Measurements from ENCODE around the gene RTN4RL2.

- no peak for TF ChIP-seq CTCF (IDR thresholded peaks at IDR 0.05)
- TF ChIP-seq POLR2A (IDR thresholded peaks at IDR 0.05): no peak
These were observed 15.3 kb downstream of the RTN4RL2 start for GRCh38 chr11:57475671-57476046.
